Measurements from ENCODE around the gene ARHGEF17. TPM values are rescaled to one million over a fixed set of nuclear protein-coding genes. Genes with fewer than 3 reads are reported as not detected.

Gene ARHGEF17
- total and polyA plus RNA-seq, 2 donors (not counting 1 experiment from before 2014, with no cell fraction given): 42.8 to 43.1 TPM

DNA sequence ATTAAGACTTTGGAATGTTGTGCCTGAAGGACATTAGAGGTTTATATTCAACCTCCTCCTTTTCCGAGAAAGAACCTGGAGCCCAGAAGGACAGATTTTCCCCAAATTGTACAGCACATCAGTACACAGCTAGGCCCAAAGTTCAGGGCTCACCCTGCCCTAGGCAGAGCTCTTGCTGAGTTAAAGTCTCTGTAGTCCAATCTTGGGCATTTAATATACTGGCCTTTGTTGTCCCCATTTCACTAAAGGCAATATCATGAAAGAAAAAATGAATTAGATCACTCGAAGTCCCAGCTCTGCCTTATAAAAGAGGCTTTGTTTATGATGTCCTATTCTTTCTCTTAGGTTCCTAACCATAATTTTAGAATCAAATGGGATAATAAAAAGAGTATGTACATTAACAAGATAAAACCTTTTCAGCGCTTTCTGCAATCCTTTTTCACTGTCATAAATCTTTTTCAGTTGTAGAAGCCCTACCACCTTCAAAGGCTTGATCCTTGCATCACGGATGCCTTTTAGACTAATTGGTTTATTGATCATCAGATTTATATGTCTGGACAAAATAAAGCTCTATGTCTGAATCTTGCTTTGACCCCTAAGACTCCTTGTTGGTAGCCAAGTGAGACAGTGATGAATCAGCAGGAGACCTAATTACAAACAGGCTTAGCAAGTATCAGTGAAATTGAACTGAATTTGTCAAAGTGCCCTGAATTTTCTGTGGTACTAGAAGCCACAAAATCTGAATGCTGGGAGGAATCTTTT, 108.0 kb downstream of the ARHGEF17 start:
- Histone ChIP-seq H2AFZ (ENCODE audit: low read length) (no peak overlapping the region), H3K4me2 (ENCODE audit: extremely low read depth, insufficient read depth, low read length) (no peak overlapping the region), H3K27ac (ENCODE audit: insufficient read depth, low read length) (no peak overlapping the region), H3K4me3 (replicated peaks in 1 of 4; ENCODE audit: control extremely low read depth in 1 of 4, insufficient read depth in 1 of 4, low read depth in 3 of 4, low read length in 4 of 4) (no peak overlapping the region), H3K27me3 (ENCODE audit: control insufficient read depth, insufficient read depth, low read length) (no peaks in the 10 kb centered on the region), H3K9me3 (ENCODE audit: control insufficient read depth, insufficient read depth, low read depth, low read length) (no peaks in the 10 kb centered on the region), H3K79me2 (ENCODE audit: control insufficient read depth, insufficient read depth, low read length) (no peaks in the 10 kb centered on the region), H3K36me3 (ENCODE audit: control insufficient read depth, insufficient read depth, low read length) (no peaks in the 10 kb centered on the region), H3K9ac (ENCODE audit: insufficient read depth, low read length) (no peak overlapping the region), H4K20me1 (ENCODE audit: control insufficient read depth, extremely low read depth, insufficient read depth, low read length) (no peaks in the 10 kb centered on the region), H3K4me1 (ENCODE audit: control insufficient read depth, extremely low read depth, insufficient read depth, low read length) (peaks cover 15% of the 10 kb centered on the region)
- peak in 1 of 2 donors; percentile 64 for DNase-seq (ENCODE audit: low read depth in 2 of 2)
- TF ChIP-seq CTCF (conservative IDR thresholded peaks at IDR 0.05 in 1 of 2, IDR thresholded peaks at IDR 0.05 in 1 of 2; ENCODE audit: low read depth in 1 of 2, low read length in 2 of 2): no peak
- no peak for TF ChIP-seq EZH2 (IDR thresholded peaks at IDR 0.05; ENCODE audit: low read length, missing control alignments)

DNA sequence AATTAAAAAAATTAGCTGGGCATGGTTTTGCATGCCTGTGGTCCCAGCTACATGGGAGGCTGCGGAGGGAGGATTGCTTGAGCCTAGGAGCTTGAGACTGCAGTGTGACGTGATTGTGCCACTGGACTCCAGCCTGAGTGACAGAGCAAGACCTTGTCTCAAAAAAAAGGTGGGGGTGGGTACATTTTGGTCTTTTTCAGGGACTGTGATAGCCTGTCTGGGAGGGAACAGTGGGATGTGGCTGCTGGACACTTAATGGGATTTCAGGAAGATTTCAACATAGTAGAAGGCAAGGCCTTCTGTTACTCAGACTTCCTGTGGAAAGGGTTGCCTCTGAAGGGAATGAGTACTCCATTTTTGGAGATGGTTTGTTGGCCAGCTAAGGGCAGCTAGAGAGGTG, 108.7 kb downstream of the ARHGEF17 start:
- no peak overlapping the region for H3K4me3 ChIP-seq (replicated peaks in 1 of 4; ENCODE audit: control extremely low read depth in 1 of 4, insufficient read depth in 1 of 4, low read depth in 3 of 4, low read length in 4 of 4)
- H3K4me1 ChIP-seq (ENCODE audit: control insufficient read depth, extremely low read depth, insufficient read depth, low read length): peaks cover 15% of the 10 kb centered on the region
- no peaks in the 10 kb centered on the region for H4K20me1 ChIP-seq (ENCODE audit: control insufficient read depth, extremely low read depth, insufficient read depth, low read length)
- no peaks in the 10 kb centered on the region for H3K79me2 ChIP-seq (ENCODE audit: control insufficient read depth, insufficient read depth, low read length)
- DNase-seq (ENCODE audit: low read depth in 2 of 2): peak in 1 of 2 donors; percentile 41
- H2AFZ ChIP-seq (ENCODE audit: low read length): no peak overlapping the region
- no peaks in the 10 kb centered on the region for H3K9me3 ChIP-seq (ENCODE audit: control insufficient read depth, insufficient read depth, low read depth, low read length)
- TF ChIP-seq CTCF (conservative IDR thresholded peaks at IDR 0.05 in 1 of 2, IDR thresholded peaks at IDR 0.05 in 1 of 2; ENCODE audit: low read depth in 1 of 2, low read length in 2 of 2): no peak
- no peak for TF ChIP-seq EZH2 (IDR thresholded peaks at IDR 0.05; ENCODE audit: low read length, missing control alignments)
- no peak overlapping the region for H3K27ac ChIP-seq (ENCODE audit: insufficient read depth, low read length)
- H3K9ac ChIP-seq (ENCODE audit: insufficient read depth, low read length): no peak overlapping the region
- H3K27me3 ChIP-seq (ENCODE audit: control insufficient read depth, insufficient read depth, low read length): no peaks in the 10 kb centered on the region
- H3K36me3 ChIP-seq (ENCODE audit: control insufficient read depth, insufficient read depth, low read length): no peaks in the 10 kb centered on the region
- H3K4me2 ChIP-seq (ENCODE audit: extremely low read depth, insufficient read depth, low read length): no peak overlapping the region

Other genes starting within 250 kb of the ARHGEF17 start
- gene FCHSD2, start 166.0 kb upstream of the ARHGEF17 start, total RNA-seq: 11.8 and 19.5 TPM in 2 replicates
- 25.6 and 40.6 TPM in 2 replicates for gene FCHSD2, start 166.0 kb upstream of the ARHGEF17 start, polyA plus RNA-seq
- gene P2RY2, start 90.0 kb upstream of the ARHGEF17 start, total RNA-seq: under 0.01 and 0.17 TPM in 2 replicates
- gene P2RY2, start 90.0 kb upstream of the ARHGEF17 start, polyA plus RNA-seq: 0.05 TPM in 1 of 2 replicates, not detected in the other
- 0.26 and 0.33 TPM in 2 replicates for gene P2RY6, start 35.9 kb upstream of the ARHGEF17 start, total RNA-seq
- 0.12 and 0.24 TPM in 2 replicates for gene P2RY6, start 35.9 kb upstream of the ARHGEF17 start, polyA plus RNA-seq
- gene RELT, start 68.1 kb downstream of the ARHGEF17 start, total RNA-seq: 0.33 and 0.77 TPM in 2 replicates
- 0.70 and 1.0 TPM in 2 replicates for gene RELT, start 68.1 kb downstream of the ARHGEF17 start, polyA plus RNA-seq